K562 (cell line): Measurements from ENCODE around the gene ACSF3. TPM values are rescaled to one million over a fixed set of nuclear protein-coding genes. Genes with fewer than 3 reads are reported as not detected.

ENCODE experiments used
- CREB3L1 ChIP-seq: fragments of 450-650 bp; IDR thresholded peaks from 2 replicates; pipeline ENCODE4 v1.6.1; 2014; ENCODE audit warnings: low read depth, mild to moderate bottlenecking, moderate library complexity, borderline replicate concordance
- E2F1 ChIP-seq: sonication (generic); formaldehyde crosslinking; IDR thresholded peaks from 2 replicates; pipeline ENCODE4 v1.8.1; 2023; ENCODE audit warnings: mild to moderate bottlenecking, missing genetic modification reagents, moderate library complexity
- E2F3 ChIP-seq: fragments of 250-450 bp; sonication (Bioruptor Pico); IDR thresholded peaks from 2 replicates; pipeline ENCODE4 v1.4.0; 2020; ENCODE audit warnings: mild to moderate bottlenecking
- ETS1 ChIP-seq: conservative IDR thresholded peaks from 2 replicates; pipeline ENCODE4 v1.6.1; 2011; ENCODE audit warnings: low read depth, mild to moderate bottlenecking, low read length; ENCODE audit not compliant: control insufficient read depth
- EZH2 ChIP-seq: IDR thresholded peaks from 2 replicates; pipeline ENCODE4 v1.6.1; 2012; ENCODE audit warnings: low read depth, mild to moderate bottlenecking, inconsistent platforms, low read length, borderline replicate concordance
- PHF8 ChIP-seq: fragments of 200-600 bp; sonication (generic); IDR thresholded peaks from 2 replicates; pipeline ENCODE4 v1.6.1; 2012; ENCODE audit warnings: mixed run types, mild to moderate bottlenecking, inconsistent platforms, low read length, moderate library complexity, borderline replicate concordance
- RREB1 ChIP-seq: fragments of 250-450 bp; sonication (Bioruptor Pico); IDR thresholded peaks from 2 replicates; pipeline ENCODE4 v1.4.0; 2020
- SAP30 ChIP-seq: fragments of 200-600 bp; sonication (generic); IDR thresholded peaks from 2 replicates; pipeline ENCODE4 v1.6.1; 2012; ENCODE audit warnings: borderline replicate concordance, low read depth, mild to moderate bottlenecking, moderate library complexity, low read length, control low read depth, inconsistent platforms; ENCODE audit not compliant: insufficient read depth, poor library complexity, severe bottlenecking
- SETDB1 ChIP-seq: IDR thresholded peaks from one replicate; pipeline ENCODE4 v1.6.1; 2012; ENCODE audit warnings: low read length, control low read depth, inconsistent platforms
- TSC22D4 ChIP-seq: fragments of 450-650 bp; IDR thresholded peaks from 2 replicates; pipeline ENCODE4 v1.6.1; 2016; ENCODE audit warnings: missing genetic modification characterization, missing biosample characterization, control low read depth
- ZBTB7A ChIP-seq: IDR thresholded peaks from 2 replicates; pipeline ENCODE4 v1.6.1; 2011; ENCODE audit warnings: low read depth, mild to moderate bottlenecking, low read length, moderate library complexity, borderline replicate concordance; ENCODE audit not compliant: control insufficient read depth
- ZC3H11A ChIP-seq: IDR thresholded peaks from 2 replicates; pipeline ENCODE4 v1.6.1; 2012; ENCODE audit warnings: low read depth, low read length, improper control_type of control experiment
- ZNF431 ChIP-seq: sonication (generic); formaldehyde crosslinking; IDR thresholded peaks from 2 replicates; pipeline ENCODE4 v1.8.0; 2022; ENCODE audit warnings: mild to moderate bottlenecking, missing genetic modification reagents
- ZNF695 ChIP-seq: fragments of 450-650 bp; formaldehyde crosslinking; IDR thresholded peaks from 2 replicates; pipeline ENCODE4 v1.4.0; 2020; ENCODE audit warnings: mild to moderate bottlenecking, moderate library complexity
- ZSCAN29 ChIP-seq: fragments of 450-650 bp; IDR thresholded peaks from 2 replicates; pipeline ENCODE4 v1.6.1; 2017
- polyA plus RNA-seq, 8 experiments: library from polyadenylated mRNA; depleted of rRNA in 4 of 8; stranded (reverse) in 5 of 8; unstranded in 3 of 8; fragments of >200 nt; fragmentation: Nextera tagmentation in 2 of 8; fragmentation: Illumina TruSeq in 1 of 8; extraction: Ambion mirVana in 2 of 8; extraction: Trizol in 1 of 8; gene quantifications; 2 replicates each; pipeline versions ENCODE4 v1.2.1 to v1.2.3, GENCODE V29; 2011 to 2014; ENCODE audit warnings: inconsistent platforms in 1 of 8, missing spikeins in 1 of 8
- total RNA-seq, 7 experiments: library from RNA; depleted of rRNA in 6 of 7; stranded (reverse); fragments of >200 nt in 6 of 7; fragmentation: Illumina TruSeq in 2 of 7; extraction: Trizol in 2 of 7; gene quantifications; 2 replicates each; pipeline versions ENCODE4 v1.2.1 to v1.2.3, GENCODE V29; 2011 to 2021; ENCODE audit warnings: low replicate concordance in 1 of 7

ACSF3 gene
- total and polyA plus RNA-seq, 9 of the 15 experiments (the other 6 are each of a cell fraction or from before 2014, with no cell fraction given), result 0.77 to 32.8 (median 14.7) TPM

- TF ChIP-seq ZBTB7A (peak; percentile 96; the same call in 1 of the 2 replicates), CREB3L1 (peak; percentile 60; the same call in 1 of the 2 replicates), EZH2 (no peak), SETDB1 (no peak), ETS1 (peak; percentile 92), PHF8 (peak; percentile 81; the same call in 1 of the 2 replicates), ZNF695 (CRISPR knock-in tag) (no peak), ZC3H11A (peak; percentile 83; the same call in 1 of the 2 replicates), ZSCAN29 (peak; percentile 35; the same call in 1 of the 2 replicates), E2F3 (CRISPR knock-in tag) (peak; percentile 74; the same call in 1 of the 2 replicates), ZNF431 (CRISPR knock-in tag) (no peak), TSC22D4 (tag) (no peak), RREB1 (CRISPR knock-in tag) (peak; percentile 76), SAP30 (peak; percentile 58), E2F1 (CRISPR knock-in tag) (no peak)
These were observed at the start of gene ACSF3 (continued) for GRCh38 chr16:89093602-89094251.
